HepG2 (cell line): ENCODE results near the gene GON4L. TPM values are rescaled to one million over a fixed set of nuclear protein-coding genes. Genes with fewer than 3 reads are reported as not detected.

ENCODE experiments used
- ATAC-seq: fragments of 200-7000 bp; cut with Tn5 transposase; 3 replicates; pipeline ENCODE4 v1.9.1; 2020; ENCODE audit warnings: mild to moderate bottlenecking, moderate library complexity
- BruUV-seq: library from RNA; stranded (reverse); fragments of 400-500 nt; replicated peaks from 2 replicates; lab custom pipeline; 2021; lab: Mats Ljungman, UMichigan
- CTCF ChIA-PET: fragments of 300-600 bp; formaldehyde crosslinking; extraction: SDS; loops from one replicate; lab custom pipeline; 2021; ENCODE audit warnings: low total read pairs, inconsistent platforms, low intra/inter-chr PET ratio; lab: Yijun Ruan, JAX
- POLR2A ChIA-PET: fragments of 350-600 bp; sonication (Branson Sonifier 250); formaldehyde crosslinking; loops from one replicate; lab custom pipeline; 2020; ENCODE audit warnings: antibody characterized with exemption, inconsistent platforms; lab: Yijun Ruan, JAX
- DNase-seq: peaks from one replicate; pipeline ENCODE4 v3.0.0-alpha.2; 2015; ENCODE audit warnings: low spot score
- FAIRE-seq: peaks from 3 replicates; lab custom pipeline; 2011; peaks lifted over from hg19 to GRCh38; lab: Jason Lieb, UNC
- H2AFZ ChIP-seq: one replicate; pipeline ENCODE4 v1.6.1; 2011; ENCODE audit warnings: low read length, inconsistent platforms
- H3K27ac ChIP-seq: fragments of 300-600 bp; 3 replicates; pipeline ENCODE4 v1.8.0; 2011; ENCODE audit warnings: mixed run types, mild to moderate bottlenecking, mixed read lengths, low read length, inconsistent platforms; ENCODE audit not compliant: insufficient read depth; ENCODE audit errors: extremely low read length
- H3K27me3 ChIP-seq, 2 experiments: fragments of 200-600 bp in 1 of 2; 2 replicates in 1 of 2; 3 replicates in 1 of 2; pipeline versions ENCODE4 v1.6.0 to v1.8.0; 2011; ENCODE audit warnings: low read length in 2 of 2, mild to moderate bottlenecking in 2 of 2, moderate library complexity in 2 of 2, inconsistent platforms in 1 of 2; ENCODE audit not compliant: insufficient read depth in 2 of 2, control insufficient read depth in 1 of 2
- H3K36me3 ChIP-seq, 2 experiments: fragments of 200-600 bp in 1 of 2; replicated peaks in 1 of 2; 2 replicates in 1 of 2; 3 replicates in 1 of 2; pipeline versions ENCODE4 v1.5.1 to v1.8.0; 2011; ENCODE audit warnings: low read length in 2 of 2, inconsistent platforms in 1 of 2; ENCODE audit not compliant: insufficient read depth in 2 of 2, control insufficient read depth in 1 of 2
- H3K4me1 ChIP-seq: 2 replicates; pipeline ENCODE4 v1.5.1; 2012; ENCODE audit warnings: low read length, inconsistent platforms; ENCODE audit not compliant: insufficient read depth
- H3K4me2 ChIP-seq: 2 replicates; pipeline ENCODE4 v1.6.0; 2011; ENCODE audit warnings: low read depth, low read length, inconsistent platforms
- H3K4me3 ChIP-seq, 3 experiments: fragments of 200-600 bp in 1 of 3; sonication (generic), shearing (Covaris generic) in 1 of 3; replicated peaks in 1 of 3; 2 replicates each; pipeline ENCODE4 v1.5.1; 2011 to 2016; ENCODE audit warnings: low read length in 3 of 3, inconsistent platforms in 2 of 3, low read depth in 2 of 3, mild to moderate bottlenecking in 2 of 3, control low read depth in 1 of 3, mixed read lengths in 1 of 3; ENCODE audit not compliant: insufficient read depth in 1 of 3
- H3K79me2 ChIP-seq: one replicate; pipeline ENCODE4 v1.6.1; 2011; ENCODE audit warnings: low read length, inconsistent platforms; ENCODE audit not compliant: insufficient read depth
- H3K9ac ChIP-seq: 2 replicates; pipeline ENCODE4 v1.6.0; 2011; ENCODE audit warnings: mild to moderate bottlenecking, low read depth, low read length, inconsistent platforms; ENCODE audit not compliant: insufficient read depth
- H3K9me3 ChIP-seq: 2 replicates; pipeline ENCODE4 v1.5.1; 2012; ENCODE audit warnings: mild to moderate bottlenecking, low read length
- H4K20me1 ChIP-seq: 2 replicates; pipeline ENCODE4 v1.6.0; 2011; ENCODE audit warnings: inconsistent platforms, mild to moderate bottlenecking, low read length, moderate library complexity; ENCODE audit not compliant: insufficient read depth
- ARID2 ChIP-seq: sonication (generic); formaldehyde crosslinking; IDR thresholded peaks from 2 replicates; pipeline ENCODE4 v1.8.1; 2022; ENCODE audit warnings: mild to moderate bottlenecking, missing genetic modification reagents, borderline replicate concordance
- BORCS8-MEF2B ChIP-seq: sonication (generic); formaldehyde crosslinking; IDR thresholded peaks from 2 replicates; pipeline ENCODE4 v1.8.0; 2022; ENCODE audit warnings: mild to moderate bottlenecking, missing genetic modification reagents
- CAMTA2 ChIP-seq: sonication (generic); formaldehyde crosslinking; IDR thresholded peaks from 2 replicates; pipeline ENCODE4 v1.4.0; 2020; ENCODE audit warnings: mild to moderate bottlenecking, missing genetic modification reagents, borderline replicate concordance
- CERS6 ChIP-seq: sonication (generic); formaldehyde crosslinking; IDR thresholded peaks from 2 replicates; pipeline ENCODE4 v1.5.0; 2020; ENCODE audit warnings: missing genetic modification reagents
- DBP ChIP-seq: sonication (generic); formaldehyde crosslinking; IDR thresholded peaks from 2 replicates; pipeline ENCODE4 v1.4.0; 2020; ENCODE audit warnings: missing genetic modification reagents; ENCODE audit errors: not compliant biosample characterization
- MATR3 ChIP-seq: sonication (generic); formaldehyde crosslinking; IDR thresholded peaks from 2 replicates; pipeline ENCODE4 v1.4.0; 2020; ENCODE audit warnings: missing genetic modification reagents
- MIER3 ChIP-seq: IDR thresholded peaks from 2 replicates; pipeline ENCODE4 v1.6.1; 2016; ENCODE audit warnings: missing compliant biosample characterization, borderline replicate concordance
- SRSF1 ChIP-seq: fragments of 200-400 bp; formaldehyde crosslinking; optimal IDR thresholded peaks from 2 replicates; pipeline ENCODE3; 2017; ENCODE audit warnings: mild to moderate bottlenecking, low read depth, low read length, moderate library complexity
- ZNF644 ChIP-seq: IDR thresholded peaks from 2 replicates; pipeline ENCODE4 v1.6.1; 2016; ENCODE audit warnings: low read depth
- ZZZ3 ChIP-seq: sonication (generic); formaldehyde crosslinking; IDR thresholded peaks from 2 replicates; pipeline ENCODE4 v1.4.0; 2020; ENCODE audit warnings: missing genetic modification reagents, mild to moderate bottlenecking, borderline replicate concordance
- WGBS: methylation state at CpG from one replicate; pipeline ENCODE4 v1.1.6; 2017; ENCODE audit warnings: low lambda C conversion rate; 5-methylcytosine and 5-hydroxymethylcytosine counted together
- in situ Hi-C: cut with HindIII; loops from 2 replicates; pipeline ENCODE4 v1.10.0; 2017; ENCODE audit warnings: low pct_unique_long_range_greater_than_20kb; ENCODE audit not compliant: extremely low pct_ligation_motif_present
- intact Hi-C: fragments of 100-400 bp; cut with micrococcal nuclease; formaldehyde crosslinking; loops from one replicate; pipeline ENCODE4 v1.10.0; 2022; ENCODE audit not compliant: unreplicated experiment
- polyA plus RNA-seq, 8 experiments: library from polyadenylated mRNA; depleted of rRNA in 3 of 8; stranded (reverse) in 7 of 8; unstranded in 1 of 8; fragments of >200 nt; fragmentation: Illumina TruSeq in 4 of 8; extraction: Trizol in 4 of 8; gene quantifications; 2 replicates each; pipeline versions ENCODE4 v1.2.1 to v1.2.3, GENCODE V29; 2011 to 2016; ENCODE audit warnings: low read depth in 4 of 8, missing spikeins in 1 of 8, mixed read lengths in 1 of 8; ENCODE audit not compliant: insufficient read depth in 1 of 8
- total RNA-seq, 5 experiments: library from RNA; depleted of rRNA; stranded (reverse); fragments of >200 nt; fragmentation: Illumina TruSeq; extraction: Trizol; gene quantifications; 2 replicates each; pipeline ENCODE4 v1.2.3, GENCODE V29; 2016; ENCODE audit warnings: low read depth in 1 of 5
- TF ChIP-seq, protein P1 (sequence below): sonication (generic); formaldehyde crosslinking; IDR thresholded peaks from 2 replicates; pipeline ENCODE4 v1.5.0; 2020; ENCODE audit warnings: mild to moderate bottlenecking, missing genetic modification reagents
- TF ChIP-seq, protein P2 (sequence below): sonication (generic); formaldehyde crosslinking; conservative IDR thresholded peaks from 2 replicates; pipeline ENCODE4 v1.8.0; 2022; ENCODE audit warnings: low read depth, missing genetic modification reagents

The GON4L gene
- total and polyA plus RNA-seq, 2 of the 13 experiments (the other 11 are each of a cell fraction or from before 2014, with no cell fraction given): 14.6 to 19.6 TPM

- TF ChIP-seq, protein P1, sequence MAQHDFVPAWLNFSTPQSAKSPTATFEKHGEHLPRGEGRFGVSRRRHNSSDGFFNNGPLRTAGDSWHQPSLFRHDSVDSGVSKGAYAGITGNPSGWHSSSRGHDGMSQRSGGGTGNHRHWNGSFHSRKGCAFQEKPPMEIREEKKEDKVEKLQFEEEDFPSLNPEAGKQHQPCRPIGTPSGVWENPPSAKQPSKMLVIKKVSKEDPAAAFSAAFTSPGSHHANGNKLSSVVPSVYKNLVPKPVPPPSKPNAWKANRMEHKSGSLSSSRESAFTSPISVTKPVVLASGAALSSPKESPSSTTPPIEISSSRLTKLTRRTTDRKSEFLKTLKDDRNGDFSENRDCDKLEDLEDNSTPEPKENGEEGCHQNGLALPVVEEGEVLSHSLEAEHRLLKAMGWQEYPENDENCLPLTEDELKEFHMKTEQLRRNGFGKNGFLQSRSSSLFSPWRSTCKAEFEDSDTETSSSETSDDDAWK (CRISPR knock-in tag): no peak
- TF ChIP-seq CAMTA2 (CRISPR knock-in tag): no peak
- TF ChIP-seq, protein P2, sequence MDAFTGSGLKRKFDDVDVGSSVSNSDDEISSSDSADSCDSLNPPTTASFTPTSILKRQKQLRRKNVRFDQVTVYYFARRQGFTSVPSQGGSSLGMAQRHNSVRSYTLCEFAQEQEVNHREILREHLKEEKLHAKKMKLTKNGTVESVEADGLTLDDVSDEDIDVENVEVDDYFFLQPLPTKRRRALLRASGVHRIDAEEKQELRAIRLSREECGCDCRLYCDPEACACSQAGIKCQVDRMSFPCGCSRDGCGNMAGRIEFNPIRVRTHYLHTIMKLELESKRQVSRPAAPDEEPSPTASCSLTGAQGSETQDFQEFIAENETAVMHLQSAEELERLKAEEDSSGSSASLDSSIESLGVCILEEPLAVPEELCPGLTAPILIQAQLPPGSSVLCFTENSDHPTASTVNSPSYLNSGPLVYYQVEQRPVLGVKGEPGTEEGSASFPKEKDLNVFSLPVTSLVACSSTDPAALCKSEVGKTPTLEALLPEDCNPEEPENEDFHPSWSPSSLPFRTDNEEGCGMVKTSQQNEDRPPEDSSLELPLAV: no peak
- no peak for TF ChIP-seq DBP (CRISPR knock-in tag)
Observed at GRCh38 chr1:155904261-155904660, 47.2 kb upstream of the GON4L start (continued).

GRCh38 chr1:155900161-155900560 lies 43.1 kb upstream of the GON4L start:
- POLR2A ChIA-PET: no interaction called here
- Histone ChIP-seq H3K27ac (no peak overlapping the region), H2AFZ (no peak overlapping the region), H3K9ac (no peak overlapping the region), H3K9me3 (no peaks in the 10 kb centered on the region), H3K4me1 (no peaks in the 10 kb centered on the region), H3K4me3 (no peak overlapping the region), H3K27me3 (no peaks in the 10 kb centered on the region), H4K20me1 (no peaks in the 10 kb centered on the region), H3K4me2 (no peak overlapping the region), H3K79me2 (no peaks in the 10 kb centered on the region), H3K36me3 (peaks cover 15 to 41% of the 10 kb centered on the region in 2 experiments)
- DNase-seq (no peak), ATAC-seq (no peak), FAIRE-seq (no peak)
- WGBS: 99% methylated on average over 4 of the region's 4 CpGs
- CTCF ChIA-PET: no interaction called here
- TF ChIP-seq CERS6 (CRISPR knock-in tag) (no peak), ARID2 (CRISPR knock-in tag) (no peak), MIER3 (CRISPR knock-in tag) (no peak), BORCS8-MEF2B (CRISPR knock-in tag) (no peak), ZZZ3 (CRISPR knock-in tag) (no peak), ZNF644 (CRISPR knock-in tag) (no peak), MATR3 (CRISPR knock-in tag) (no peak), SRSF1 (no peak)
- in situ Hi-C loops (no loop called here), intact Hi-C loops (no loop called here)
- no TSS peak for BruUV-seq
